ENCODE data around the gene MAPK6.
"Not testable (repeated sequence)": the region's sequence is repeated elsewhere in the genome, so short reads cannot be mapped to it uniquely, and the experiment has no call there.

Gene MAPK6

DNA sequence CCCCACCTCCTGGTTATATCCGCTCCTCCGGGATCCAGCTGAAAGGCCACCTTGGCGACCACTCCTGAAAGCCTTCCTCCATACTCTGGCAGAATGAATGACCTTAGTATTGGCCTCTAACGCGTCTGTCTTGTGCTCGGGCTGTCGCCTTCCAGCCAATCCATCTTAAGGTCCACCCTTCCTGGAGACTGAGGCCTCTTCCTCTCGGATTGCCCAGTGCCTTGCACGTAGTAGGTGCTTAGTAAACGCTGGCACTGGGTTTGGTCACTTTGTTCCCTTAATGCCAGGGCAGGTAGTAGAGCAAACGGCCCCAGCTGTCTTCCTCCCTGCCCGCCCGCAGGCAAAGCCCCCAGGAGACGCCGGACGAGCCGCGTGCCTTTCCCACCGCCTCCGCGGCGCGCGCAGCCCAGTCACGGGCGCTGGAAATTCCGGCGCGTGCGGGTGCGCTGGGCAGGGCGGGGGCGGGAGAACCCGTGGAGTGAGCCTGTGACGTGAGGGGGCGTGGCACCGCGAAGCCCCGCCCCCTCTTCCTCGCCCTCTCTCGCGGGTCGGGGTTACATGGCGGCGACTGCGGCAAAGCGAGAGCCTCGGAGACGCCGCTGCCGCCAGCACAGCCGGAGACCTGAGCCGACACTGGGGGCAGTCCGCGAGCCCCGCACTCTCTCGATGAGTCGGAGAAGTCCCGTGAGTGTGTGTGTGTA is at the start of gene MAPK6:
TSS of gene MAPK6 (plus strand) at position 527 of the 701 bp plus-strand sequence. CDS start 27,242 bp downstream, outside the sequence.
- DNase-seq, result peak; percentile 76 to 95

DNA sequence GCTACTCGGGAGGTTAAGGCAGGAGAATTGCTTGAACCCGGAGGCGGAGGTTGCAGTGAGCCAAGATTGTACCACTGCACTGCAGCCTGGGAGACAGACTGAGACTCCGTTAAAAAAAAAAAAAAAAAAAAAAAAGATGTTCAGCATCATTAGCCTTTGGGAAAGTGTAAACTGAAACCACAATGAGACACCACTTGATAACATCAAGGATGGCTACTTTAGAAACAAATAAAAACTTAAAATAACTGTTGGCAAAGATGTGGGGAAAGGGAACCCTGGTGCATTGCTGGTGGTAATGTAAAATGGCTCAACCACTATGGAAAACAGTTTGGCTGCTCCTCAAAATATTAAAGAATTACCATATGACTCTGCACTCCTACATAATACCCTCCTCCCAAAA is 49.3 kb upstream of the MAPK6 start:
- DNase-seq, result no peak

DNA sequence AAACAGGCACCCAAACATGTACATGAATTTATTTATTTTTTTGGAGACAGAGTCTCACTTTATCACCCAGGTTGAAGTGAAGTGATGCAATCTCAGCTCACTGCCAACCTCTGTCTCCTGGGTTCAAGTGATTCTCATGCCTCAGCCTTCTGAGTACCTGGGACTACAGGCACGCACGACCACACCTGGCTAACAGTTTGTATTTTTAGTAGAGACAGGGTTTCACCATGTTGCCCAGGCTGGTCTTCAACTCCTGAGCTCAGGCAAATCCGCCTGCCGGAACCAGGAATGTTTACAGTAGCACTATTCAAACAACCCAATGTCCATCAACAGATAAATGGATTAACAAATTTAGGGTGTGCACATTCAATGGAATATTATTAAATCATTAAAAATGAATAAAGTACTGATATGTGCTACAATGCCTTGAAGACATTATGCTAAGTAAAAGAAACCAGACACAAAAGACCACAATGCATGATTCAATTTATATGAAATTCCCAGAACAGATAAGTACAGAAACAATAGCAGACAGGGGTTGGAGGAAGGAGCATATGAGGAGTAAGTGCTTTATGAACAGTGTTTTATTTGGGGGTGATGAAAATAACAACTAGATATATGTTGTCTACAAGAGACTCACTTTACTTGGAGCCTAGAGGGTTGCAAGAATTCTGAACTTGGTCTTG is 48.7 kb upstream of the MAPK6 start:
- peak; percentile 10 to 42 for DNase-seq

DNA sequence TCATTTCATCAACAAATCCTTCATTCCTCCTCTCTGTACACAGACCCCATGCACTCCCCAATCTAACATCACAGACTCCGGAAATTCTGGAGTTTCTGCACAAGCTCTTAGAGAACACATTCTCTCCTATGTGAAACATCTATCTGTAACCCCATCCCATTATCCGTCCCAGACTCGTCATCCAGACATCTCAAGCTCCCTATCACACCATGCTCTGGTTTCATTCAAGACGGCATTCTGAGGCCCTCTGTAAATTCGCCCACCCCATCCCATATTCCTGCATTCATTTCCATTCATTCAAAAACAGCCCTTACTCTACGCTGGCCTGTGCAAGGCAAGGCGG is 48.0 kb upstream of the MAPK6 start:
- no peak for DNase-seq

DNA sequence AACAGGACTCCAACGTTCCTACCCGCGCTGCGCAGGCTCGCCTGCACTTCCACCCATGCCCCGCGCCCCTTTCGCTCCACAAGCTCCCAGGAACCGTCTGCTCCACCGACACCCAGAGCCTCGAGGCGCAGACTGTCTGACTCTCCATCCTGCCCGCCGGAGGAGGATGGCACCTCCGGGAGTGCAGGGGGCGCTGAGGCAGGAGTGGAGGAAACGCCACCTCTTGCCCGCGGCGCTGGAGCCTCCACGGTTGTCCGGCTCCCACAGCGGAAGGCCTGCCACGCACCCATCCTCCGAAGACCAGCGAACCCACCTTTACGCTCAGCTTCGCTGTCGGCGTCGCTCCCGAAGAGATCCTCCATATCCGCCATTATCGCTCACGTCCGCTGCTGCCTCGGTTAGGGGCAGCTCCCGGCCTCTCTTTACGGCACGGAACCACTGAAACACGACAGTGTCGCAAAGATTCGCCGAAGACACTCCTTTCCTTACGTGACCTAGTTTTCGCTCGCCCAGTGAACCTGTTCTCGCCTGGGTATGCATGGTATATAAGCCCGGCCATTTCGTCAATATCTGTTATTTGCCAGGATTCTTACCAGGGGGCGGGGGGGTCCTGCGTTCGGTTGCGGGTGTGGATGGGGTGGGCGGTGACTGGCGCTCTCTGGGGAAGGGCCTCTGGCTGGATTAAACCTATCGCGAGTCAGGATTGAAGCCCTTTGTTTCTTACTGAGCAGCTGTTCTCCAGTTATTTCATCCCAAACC is 47.5 kb upstream of the MAPK6 start, which contains the start of gene LEO1:
TSS of gene LEO1 (minus strand) at position 404 of the 759 bp plus-strand sequence. CDS start at position 371, 33 bp downstream.
- DNase-seq, result peak; percentile 93 to 98

DNA sequence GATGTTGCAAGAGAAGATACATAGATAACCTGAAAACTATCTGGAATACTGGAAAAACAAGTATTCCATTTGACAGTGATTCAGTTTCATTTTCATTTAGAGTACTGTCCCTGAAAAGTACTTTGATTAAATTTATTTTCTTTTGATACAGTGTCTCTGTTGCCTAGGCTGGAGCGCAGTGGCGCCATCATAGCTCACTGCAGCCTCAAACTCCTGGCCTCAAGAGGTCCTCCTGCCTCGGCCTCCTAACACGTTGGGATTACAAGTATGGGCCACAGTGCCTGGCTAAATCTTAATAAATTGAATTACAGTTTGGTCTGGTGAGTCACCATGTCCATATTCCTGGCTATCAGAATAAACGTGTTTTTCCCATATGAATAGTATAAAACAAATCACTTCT is 45.8 kb upstream of the MAPK6 start:
- no peak for DNase-seq

DNA sequence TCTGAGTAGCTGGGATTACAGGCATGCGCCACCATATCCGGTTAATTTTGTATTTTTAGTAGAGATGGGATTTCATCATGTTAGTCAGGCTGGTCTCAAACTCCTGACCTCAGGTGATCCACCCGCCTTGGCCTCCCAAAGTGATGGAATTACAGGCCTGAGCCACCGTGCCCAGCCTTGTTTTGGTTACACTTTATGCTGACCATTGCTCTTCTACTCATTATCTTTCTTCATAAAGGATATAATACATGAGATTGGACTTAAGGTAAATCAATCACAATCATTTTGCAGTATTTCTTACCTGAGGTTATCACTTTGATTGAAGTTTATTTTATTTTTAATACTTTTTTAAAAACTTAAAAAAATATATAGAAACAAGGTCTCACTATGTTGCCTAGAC is 45.2 kb upstream of the MAPK6 start:
- no peak for DNase-seq

DNA sequence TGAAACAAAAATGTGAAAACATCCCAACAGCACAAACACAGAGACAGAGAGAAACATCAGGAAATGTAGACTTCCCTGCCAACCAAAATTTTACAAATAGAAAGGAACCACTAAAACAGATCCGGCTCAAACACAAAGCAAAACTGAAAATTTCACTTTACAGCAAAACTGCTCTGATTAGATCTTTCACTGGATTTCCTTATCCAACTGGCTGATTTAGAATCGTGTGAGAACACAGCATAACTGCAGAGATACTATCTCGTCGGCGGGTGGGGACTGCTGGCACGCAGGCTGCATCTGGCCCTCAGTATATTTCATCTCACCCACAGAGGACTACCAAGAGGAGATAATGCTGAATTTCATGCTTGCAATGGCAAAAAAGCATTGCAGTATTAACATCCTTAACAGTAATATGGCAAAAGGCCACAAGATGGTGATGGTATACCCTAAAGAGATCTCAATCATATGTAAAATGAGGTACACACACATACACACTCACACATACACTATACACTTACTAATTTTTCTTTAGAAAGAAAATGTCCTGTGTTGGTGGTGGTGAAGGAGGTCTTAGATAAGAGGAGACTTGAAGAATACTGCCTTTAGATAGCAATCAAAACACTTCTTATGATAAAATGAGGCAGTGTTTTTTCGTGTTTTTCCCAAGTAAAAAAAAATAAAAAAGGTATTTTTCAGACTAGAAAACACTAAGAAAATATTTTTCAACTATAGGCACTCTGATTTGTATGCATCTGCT is 36.8 kb upstream of the MAPK6 start:
- DNase-seq, result peak; percentile 19 to 74

DNA sequence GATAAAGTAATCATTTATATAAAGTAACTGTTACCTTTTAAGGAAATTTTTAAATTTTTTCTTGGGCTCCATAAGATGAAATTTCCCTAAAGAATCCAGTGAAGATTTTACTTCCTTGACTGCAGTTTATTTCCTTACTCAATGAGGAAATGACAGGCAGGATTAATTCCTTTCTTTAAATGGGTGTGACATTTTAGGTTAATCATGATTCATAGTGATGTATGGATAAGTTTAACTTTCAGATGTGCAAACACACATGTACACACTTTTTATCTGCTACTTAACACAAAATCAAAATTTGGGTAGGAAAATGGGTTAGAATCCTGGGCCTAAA is 36.3 kb upstream of the MAPK6 start:
- no peak for DNase-seq

DNA sequence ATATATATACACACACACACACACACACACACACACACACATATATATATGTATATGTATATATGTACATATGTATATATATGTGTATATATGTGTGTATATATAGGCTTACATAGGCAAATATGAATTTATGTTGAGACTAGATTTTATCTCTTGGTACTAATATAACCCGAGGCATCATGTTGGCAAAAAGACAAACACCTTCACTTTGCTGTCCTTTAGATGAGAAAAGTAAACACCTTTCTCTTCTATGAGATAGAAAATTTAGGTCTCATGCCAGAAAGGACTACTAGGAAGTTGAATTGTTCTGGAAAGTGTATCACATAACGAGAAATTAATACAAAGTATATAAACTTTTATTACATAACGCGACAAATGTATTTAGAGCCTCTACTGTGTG is 27.9 kb upstream of the MAPK6 start:
- DNase-seq, result no peak

DNA sequence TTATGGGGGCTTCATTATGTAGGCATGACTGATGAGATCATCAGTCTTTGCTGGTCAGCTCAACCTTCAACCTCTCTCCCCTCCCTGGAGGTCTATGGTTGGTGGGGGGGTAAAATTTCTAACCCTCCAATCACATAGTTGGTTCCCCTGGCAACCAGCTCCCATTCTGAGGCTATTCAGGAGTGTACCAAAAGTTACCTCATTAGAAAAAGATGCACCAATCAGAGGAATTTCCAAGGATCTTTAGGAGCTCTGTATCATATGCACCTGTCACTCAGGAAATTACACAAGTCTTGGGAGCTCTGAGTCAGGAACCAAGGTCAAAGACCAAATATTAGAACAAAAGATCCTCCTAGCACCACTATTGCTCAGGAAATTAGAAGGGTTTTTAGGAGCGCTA is 26.1 kb upstream of the MAPK6 start:
- DNase-seq, result no peak

DNA sequence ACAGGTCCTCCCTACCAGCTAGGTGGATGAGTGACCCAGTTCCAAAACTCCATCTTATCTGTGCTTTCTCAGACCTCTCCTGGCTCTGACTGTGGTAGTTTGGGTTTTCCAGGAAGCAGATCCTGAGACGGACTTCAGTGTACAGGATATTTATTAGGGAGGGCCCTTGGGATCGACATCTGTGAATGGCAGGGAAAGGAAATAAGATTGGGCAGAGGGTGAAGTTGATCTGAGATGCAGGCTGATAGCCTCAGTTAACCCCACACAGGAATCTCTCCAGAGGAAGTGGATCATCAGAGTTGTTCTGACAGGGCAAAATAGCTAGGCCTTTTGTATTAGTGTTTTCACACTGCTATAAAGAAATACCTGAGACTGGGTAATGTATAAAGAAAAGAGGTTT is 16.7 kb upstream of the MAPK6 start:
- DNase-seq, result no peak

DNA sequence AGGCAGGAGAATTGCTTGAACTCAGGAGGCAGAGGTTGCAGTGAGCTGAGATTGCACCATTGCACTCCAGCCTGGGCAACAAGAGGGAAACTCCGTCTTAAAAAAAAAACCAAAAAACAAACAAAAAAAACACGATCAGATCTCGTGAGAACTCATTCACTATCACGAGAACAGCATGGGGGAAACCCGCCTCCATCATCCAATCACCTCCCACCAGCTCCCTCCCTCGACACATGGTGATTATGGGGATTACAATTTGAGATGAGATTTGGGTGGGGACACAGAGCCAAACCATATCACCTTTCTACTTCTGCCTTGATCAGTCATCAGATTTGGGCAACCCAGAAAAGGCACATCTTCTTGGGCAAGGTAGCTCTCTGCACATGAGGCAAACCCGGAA is 15.9 kb upstream of the MAPK6 start:
- DNase-seq, result not testable (repeated sequence)

DNA sequence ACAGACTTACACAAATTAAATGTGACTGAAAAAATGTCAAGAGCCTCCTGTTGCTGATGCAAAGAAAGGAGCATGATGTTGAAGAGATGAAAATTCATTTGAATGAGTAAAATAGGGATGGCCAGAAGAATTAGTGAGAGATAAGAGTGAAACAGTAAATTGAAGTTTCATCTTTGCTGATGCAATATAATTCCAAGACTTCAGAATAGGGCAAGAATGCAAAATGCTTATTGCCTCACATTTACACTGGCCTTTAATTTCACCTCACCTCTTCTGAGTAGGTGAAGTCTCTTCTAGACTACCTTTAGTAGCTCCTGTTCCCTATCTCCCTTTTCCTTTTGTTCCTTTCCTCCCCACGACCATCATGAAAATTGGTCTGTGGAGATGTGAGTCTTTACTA is 15.3 kb upstream of the MAPK6 start:
- DNase-seq, result no peak

DNA sequence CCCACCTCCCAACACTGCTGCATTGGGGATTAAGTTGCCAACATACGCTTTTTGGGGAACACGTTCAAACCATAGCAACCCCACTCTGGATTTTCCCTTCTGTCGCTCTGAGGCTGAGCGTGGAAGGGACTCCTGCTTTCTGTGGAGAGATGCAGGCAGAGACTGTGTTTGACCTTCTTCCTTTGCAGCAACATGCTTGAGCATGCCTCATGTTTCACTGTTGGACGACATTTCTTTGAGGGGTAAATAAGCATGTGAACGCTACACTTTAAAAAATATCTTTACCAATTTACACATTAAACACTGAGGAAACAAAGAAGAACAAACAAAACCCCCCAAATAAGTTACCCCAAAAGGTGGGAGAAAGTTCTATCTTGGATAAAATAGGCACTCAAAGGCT is 14.2 kb upstream of the MAPK6 start:
- no peak for DNase-seq

DNA sequence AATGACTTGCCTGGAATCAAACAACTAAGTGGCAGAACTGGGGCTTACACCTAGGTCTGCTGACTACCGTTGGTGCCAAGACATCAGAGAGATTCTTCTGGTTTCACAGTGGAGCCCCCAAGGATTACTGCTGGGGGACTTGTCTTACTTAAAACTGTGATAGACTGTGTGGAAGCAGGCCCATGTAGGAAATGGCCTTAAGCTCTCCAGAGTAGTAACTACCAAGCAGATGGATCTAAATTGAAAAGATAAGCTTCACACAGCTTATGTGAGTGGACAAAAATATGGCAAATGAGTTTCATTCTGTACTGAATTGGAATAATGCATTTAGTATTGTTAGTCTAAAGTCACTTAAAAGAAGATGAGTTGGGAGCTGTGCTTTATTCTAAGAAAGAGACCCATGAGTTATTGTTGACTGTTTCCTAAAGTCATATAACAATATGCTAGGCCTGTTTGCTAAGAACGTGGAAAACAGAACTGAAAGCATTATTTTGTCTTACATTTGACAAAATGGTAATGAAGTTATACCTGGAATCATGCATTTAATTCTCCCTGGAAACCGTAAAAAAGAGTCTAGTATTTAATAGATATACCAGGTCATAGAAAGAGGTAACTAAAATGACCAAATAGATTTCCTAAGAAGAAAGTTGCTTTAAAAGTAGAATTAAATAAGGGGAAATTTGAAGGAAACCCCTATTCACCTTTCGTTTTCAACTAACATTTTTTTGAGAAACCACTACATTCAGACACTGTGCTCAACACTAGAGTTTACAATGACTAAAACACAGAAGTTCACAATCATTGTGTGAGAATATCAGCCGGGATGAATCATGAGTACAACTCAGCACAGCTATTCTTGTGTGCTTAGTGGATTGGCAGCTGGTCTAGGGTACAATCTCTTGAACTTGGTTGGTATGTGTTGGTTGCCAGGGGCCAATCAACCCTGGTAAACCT is 13.0 kb upstream of the MAPK6 start:
- DNase-seq, result no peak

DNA sequence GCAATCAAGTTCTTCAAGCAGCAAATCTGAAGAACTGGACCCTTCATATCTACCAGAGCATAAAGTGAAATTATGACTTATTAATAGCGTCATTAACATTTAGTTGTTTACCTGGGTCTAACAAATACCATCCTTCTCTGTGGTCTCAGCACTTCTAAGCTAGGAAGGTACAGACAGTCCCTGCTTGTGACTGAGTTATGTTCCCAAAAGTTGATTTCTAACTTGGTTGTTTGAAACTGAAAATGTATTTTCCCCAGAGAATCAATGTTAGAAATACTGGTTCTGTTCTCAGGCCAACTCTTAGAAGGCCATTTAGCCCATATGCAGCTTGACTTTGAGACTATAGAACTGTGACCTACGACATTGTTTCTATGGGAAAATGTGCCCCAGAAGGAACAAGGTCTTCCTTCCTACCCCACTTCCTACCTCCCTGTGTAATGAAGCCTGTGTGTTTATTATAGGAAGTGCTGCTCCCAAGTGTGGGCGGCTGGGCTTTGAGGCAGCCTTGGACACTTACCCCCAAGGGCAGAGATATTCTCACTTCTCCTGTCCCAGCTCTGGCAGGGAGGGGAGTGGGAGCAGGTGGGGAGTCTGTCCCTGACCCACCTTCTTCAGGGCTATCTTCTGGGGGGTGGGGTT is 12.2 kb upstream of the MAPK6 start:
- DNase-seq, result no peak

DNA sequence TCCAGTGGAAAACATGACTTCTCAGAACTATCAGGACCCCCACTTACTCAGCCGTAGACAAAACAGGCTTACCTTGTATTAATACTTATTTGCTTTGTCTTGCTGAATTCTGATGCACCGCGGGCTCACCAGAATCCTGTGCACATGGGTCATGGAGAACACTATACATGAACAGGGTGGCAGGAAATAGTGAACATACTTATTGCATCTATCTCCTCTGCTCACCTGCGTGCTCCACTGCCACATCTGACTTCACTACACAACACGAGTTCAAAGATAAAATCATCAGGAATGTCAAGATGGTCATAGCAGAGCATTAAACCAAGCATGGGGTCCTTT is 10.7 kb upstream of the MAPK6 start:
- no peak for DNase-seq

DNA sequence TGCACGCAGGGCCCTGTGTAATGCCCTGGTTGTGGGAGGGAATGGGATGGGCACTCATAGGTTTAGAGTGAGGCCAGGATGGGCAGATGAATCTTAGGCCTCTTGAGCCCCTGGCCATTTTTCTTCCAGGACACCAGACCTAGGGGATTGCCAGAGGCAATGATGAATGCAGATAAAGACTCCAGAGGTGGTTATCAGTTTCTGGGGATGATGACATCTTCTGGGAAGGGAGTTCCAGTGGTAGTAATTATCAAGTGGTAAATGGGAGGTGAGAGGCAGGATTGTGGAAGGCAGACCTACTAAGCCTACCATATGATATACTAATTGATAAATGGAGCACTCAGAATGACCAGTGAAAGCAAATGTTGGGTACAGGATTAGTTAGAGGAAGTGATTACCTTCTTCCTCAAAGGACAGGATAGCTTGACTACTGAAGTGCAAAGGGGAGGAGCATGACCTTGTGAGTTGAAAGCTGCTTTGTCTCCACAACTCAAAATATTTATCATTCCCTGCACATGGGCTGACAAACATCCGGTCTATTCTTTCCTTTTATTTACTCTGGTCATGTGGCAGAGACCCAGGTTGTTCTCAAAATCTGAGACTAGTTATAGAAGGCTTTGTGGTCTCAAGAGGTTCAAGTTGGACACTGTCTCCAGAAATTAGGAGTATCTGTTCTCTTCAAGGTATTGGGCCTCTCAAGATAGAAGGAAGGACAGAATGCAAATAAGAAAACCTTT is 10.2 kb upstream of the MAPK6 start:
- no peak for DNase-seq

DNA sequence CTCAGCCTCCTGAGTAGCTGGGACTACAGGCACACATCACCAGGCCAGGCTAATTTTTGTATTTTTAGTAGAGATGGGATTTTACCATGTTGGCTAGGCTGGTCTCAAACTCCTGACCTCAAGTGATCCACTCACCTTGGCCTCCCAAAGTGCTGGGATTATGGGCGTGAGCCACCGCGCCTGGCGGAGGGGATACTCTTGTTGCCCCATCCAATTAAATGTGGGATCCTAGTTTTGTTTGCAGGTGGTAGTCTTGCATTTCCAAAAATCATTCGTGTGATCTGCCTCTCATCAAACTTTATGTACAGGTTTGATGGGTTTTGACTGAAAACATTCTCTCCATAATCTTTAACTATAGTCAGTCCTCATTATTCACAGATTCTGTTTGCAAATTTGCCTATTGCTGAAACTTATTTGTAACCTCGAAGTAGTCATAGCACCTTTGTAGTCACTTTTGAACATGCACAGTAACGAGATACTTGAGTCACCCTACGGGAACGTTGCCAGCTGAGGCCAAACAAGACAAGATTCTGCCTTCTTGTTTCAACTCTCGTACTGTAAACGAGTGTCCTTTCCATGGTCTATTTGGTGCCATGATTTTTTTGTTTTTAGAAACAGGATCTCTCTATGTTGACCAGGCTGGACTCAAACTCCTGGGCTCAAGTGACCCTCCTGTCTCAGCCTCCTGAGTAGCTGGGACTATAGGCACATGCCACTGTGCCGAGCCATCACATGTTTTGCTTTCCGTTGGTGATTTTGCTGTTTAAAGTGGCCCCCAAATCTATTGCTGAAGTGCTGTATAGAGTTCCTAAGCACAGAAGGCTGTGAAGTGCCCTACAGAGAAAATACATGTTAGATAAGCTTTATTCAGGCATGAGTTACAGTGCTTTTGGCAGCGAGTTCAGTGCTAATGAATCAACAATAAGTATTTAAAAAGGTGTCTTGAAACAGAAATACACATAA is 8.1 kb upstream of the MAPK6 start:
- DNase-seq, result no peak
